ENCODE data around the gene APC2.

- TF ChIP-seq CTCF (IDR thresholded peaks at IDR 0.05; ENCODE audit: low read depth, low read length, missing input control): no peak
- TF ChIP-seq MAX (IDR thresholded peaks at IDR 0.05): no peak
- TF ChIP-seq RXRA (IDR thresholded peaks at IDR 0.05): no peak
- no peak for TF ChIP-seq NR2F2 (IDR thresholded peaks at IDR 0.05)
- no peak for TF ChIP-seq YY1 (IDR thresholded peaks at IDR 0.05)
- TF ChIP-seq SP1 (IDR thresholded peaks at IDR 0.05): no peak
- no peak for TF ChIP-seq ATF3 (IDR thresholded peaks at IDR 0.05)
- no peak for TF ChIP-seq JUND (IDR thresholded peaks at IDR 0.05)
- TF ChIP-seq REST (IDR thresholded peaks at IDR 0.05): no peak
- TF ChIP-seq ZBTB33 (IDR thresholded peaks at IDR 0.05): no peak
- no peak for TF ChIP-seq EGR1 (IDR thresholded peaks at IDR 0.05; ENCODE audit: low read depth in 2 of 2)
- no peak for TF ChIP-seq TAF1 (conservative IDR thresholded peaks at IDR 0.05)
- no peak for TF ChIP-seq HNF4G (IDR thresholded peaks at IDR 0.05)
- TF ChIP-seq FOXA2 (IDR thresholded peaks at IDR 0.05): no peak
Measured at GRCh38 chr19:1447504-1447903, 2.4 kb upstream of the APC2 start.
